CD4-positive, alpha-beta T cell treated with Interleukin-15 for 1 hour (primary cell): Measurements from ENCODE around the gene UBAC2.
"Not testable (repeated sequence)": the region's sequence is repeated elsewhere in the genome, so short reads cannot be mapped to it uniquely, and the experiment has no call there.

Experiments
- DNase-seq: peaks from one replicate; pipeline ENCODE4 v3.0.0-alpha.2; 2020

Gene UBAC2

GRCh38 chr13:99215184-99215830 is 14.7 kb downstream of the UBAC2 start:
- peak; percentile 66 for DNase-seq

GRCh38 chr13:99217461-99218110 is 16.9 kb downstream of the UBAC2 start:
- DNase-seq, result no peak

- no peak for DNase-seq
These were observed 17.5 kb downstream of the UBAC2 start for GRCh38 chr13:99218126-99218525.

- DNase-seq, result no peak
These were observed 17.9 kb downstream of the UBAC2 start for GRCh38 chr13:99218545-99218944.

- peak; percentile 72 for DNase-seq
These were observed 18.3 kb downstream of the UBAC2 start for GRCh38 chr13:99218969-99219368.

GRCh38 chr13:99220199-99220935 is 19.7 kb downstream of the UBAC2 start:
- no peak for DNase-seq

GRCh38 chr13:99221567-99222239 is 21.0 kb downstream of the UBAC2 start:
- no peak for DNase-seq

GRCh38 chr13:99223587-99223986 is 22.9 kb downstream of the UBAC2 start:
- DNase-seq, result no peak

GRCh38 chr13:99224021-99224420 is 23.4 kb downstream of the UBAC2 start:
- no peak for DNase-seq

GRCh38 chr13:99225078-99225477 is 24.4 kb downstream of the UBAC2 start:
- DNase-seq, result no peak

- DNase-seq, result no peak
These were observed 25.9 kb downstream of the UBAC2 start for GRCh38 chr13:99226513-99226912.

- DNase-seq, result no peak
These were observed 26.8 kb downstream of the UBAC2 start for GRCh38 chr13:99227331-99227900.

GRCh38 chr13:99227909-99228688 is 27.4 kb downstream of the UBAC2 start:
- DNase-seq, result peak; percentile 68

- DNase-seq, result no peak
These were observed 28.4 kb downstream of the UBAC2 start for GRCh38 chr13:99228737-99229691.

- DNase-seq, result not testable (repeated sequence)
These were observed 29.9 kb downstream of the UBAC2 start for GRCh38 chr13:99230588-99230987.

- no peak for DNase-seq
These were observed 30.3 kb downstream of the UBAC2 start for GRCh38 chr13:99230991-99231390.

GRCh38 chr13:99231721-99232120 is 31.1 kb downstream of the UBAC2 start:
- DNase-seq, result peak; percentile 44

- DNase-seq, result peak; percentile 27
These were observed 37.5 kb downstream of the UBAC2 start for GRCh38 chr13:99237981-99238662.

- no peak for DNase-seq
These were observed 45.4 kb downstream of the UBAC2 start for GRCh38 chr13:99246100-99246499.

GRCh38 chr13:99249178-99249577 is 48.5 kb downstream of the UBAC2 start:
- DNase-seq, result not testable (repeated sequence)
